ENCODE data around the gene TNIK.

Gene TNIK

GRCh38 chr3:171200750-171201088, 259.5 kb downstream of the TNIK start:
- in situ Hi-C loops (cut with MboI; ENCODE audit: low sequenced_read_pairs), result no loop called here

- in situ Hi-C loops (cut with MboI; ENCODE audit: low sequenced_read_pairs), result no loop called here
Measured at GRCh38 chr3:171200052-171200749, 260.0 kb downstream of the TNIK start.

DNA sequence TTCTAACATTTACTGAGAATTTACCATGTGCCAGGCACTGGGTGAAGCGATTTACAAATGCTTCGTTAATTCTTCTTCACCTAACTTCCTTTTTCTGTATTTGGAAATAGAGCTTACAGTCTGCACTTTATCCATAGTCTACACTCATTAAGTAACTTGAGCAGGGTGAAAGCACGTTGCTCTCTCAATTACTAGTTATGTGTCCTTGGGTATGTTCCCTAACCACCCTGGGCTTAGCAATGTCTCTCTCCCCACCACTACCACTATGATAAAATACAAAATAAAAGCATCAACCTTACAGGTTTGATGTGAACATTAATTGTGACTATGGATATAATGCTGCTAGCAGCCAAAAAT, 260.8 kb downstream of the TNIK start:
- in situ Hi-C loops (cut with MboI; ENCODE audit: low sequenced_read_pairs), result no loop called here

DNA sequence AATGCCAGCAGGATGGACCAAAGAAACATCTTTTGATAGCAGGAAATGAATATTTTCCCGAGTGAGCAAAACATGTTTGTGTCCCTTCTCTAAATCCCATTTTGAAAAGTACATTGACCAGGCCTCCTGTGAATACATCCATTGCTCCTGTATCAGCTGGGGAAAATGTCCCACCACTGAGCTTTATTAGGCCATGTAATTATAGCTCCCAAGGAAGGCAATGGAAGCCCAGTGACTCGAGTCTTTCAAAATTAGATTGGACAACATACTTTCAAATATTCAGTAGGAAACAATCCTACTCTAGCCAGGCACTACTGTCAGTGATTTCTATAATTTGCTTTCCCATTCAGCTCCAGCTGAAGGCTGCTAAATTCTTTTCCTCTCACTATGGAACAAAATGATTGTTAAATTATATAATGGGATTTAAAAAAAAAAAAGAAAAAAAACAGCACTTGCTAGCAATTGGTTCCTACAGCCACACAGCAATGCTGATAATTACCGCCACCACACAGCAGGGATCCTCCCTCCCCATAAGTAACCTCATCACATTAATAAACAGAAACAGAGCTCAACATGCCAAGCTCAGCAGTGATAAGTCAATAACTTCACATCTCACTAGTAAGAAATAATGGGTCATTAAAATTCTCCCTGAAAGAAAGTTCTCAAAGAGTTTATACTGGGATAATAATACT, 261.3 kb downstream of the TNIK start:
- in situ Hi-C loops (cut with MboI; ENCODE audit: low sequenced_read_pairs), result no loop called here

DNA sequence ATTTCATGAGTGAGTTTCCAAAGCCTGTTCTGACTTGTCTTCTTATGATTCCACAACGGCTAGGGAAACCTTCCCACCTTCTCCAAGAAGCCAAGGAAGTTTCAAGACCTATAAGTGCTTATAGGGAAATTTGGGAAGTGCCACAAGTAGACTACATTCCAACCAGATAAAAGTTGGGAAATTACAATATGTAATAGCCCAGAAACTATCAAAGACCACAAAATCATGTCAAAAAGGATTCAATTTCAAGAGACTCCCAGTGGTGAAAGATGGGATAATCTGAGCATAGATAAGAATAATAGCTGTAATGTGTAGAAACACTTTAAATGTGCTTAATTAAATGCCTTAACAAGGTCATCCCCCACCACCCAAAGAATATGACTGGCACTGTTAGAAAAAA, 264.5 kb downstream of the TNIK start:
- in situ Hi-C loops (cut with MboI; ENCODE audit: low sequenced_read_pairs), result no loop called here

- in situ Hi-C loops (cut with MboI; ENCODE audit: low sequenced_read_pairs), result no loop called here
Measured at GRCh38 chr3:171194965-171195364, 265.2 kb downstream of the TNIK start.

- in situ Hi-C loops (cut with MboI; ENCODE audit: low sequenced_read_pairs), result no loop called here
Measured at GRCh38 chr3:171193693-171194092, 266.5 kb downstream of the TNIK start.

DNA sequence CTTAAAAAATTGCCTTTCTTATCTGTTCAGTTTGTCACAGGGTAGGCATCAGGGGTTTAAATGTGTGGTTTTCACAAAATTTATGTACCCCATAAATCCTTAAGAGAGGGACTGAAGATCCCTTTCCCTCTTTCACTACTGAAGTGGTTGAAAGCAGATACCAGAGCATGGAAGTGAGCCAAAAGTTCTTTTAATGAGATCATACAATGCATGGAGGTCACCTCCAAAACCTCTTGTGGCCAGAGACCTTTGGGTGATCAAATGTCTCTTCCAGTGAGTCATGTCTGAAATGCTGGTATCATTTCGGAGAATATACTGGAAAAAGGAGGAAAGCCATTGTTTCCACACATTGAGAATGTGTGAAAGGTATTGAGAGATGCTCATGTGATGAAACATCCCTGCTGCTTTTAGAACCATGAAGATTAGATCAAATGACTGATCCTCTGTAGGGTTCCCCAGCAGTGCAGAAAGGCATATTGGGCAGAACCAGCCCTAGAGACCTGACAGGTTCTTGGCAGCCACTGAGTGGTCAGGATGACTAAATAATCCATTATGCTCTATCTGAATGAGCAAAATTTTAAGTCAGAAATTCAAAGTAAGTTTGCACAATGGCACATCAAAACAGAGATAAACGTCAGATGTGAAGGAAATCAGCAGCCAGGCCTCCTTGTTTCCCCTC, 267.9 kb downstream of the TNIK start:
- in situ Hi-C loops (cut with MboI; ENCODE audit: low sequenced_read_pairs), result no loop called here

- in situ Hi-C loops (cut with MboI; ENCODE audit: low sequenced_read_pairs), result no loop called here
Measured at GRCh38 chr3:171190668-171191067, 269.5 kb downstream of the TNIK start.

GRCh38 chr3:171189394-171190080, 270.7 kb downstream of the TNIK start:
- in situ Hi-C loops (cut with MboI; ENCODE audit: low sequenced_read_pairs), result no loop called here

- in situ Hi-C loops (cut with MboI; ENCODE audit: low sequenced_read_pairs), result no loop called here
Measured at GRCh38 chr3:171187706-171188290, 272.4 kb downstream of the TNIK start.

GRCh38 chr3:171186817-171187500, 273.2 kb downstream of the TNIK start:
- in situ Hi-C loops (cut with MboI; ENCODE audit: low sequenced_read_pairs), result no loop called here

- in situ Hi-C loops (cut with MboI; ENCODE audit: low sequenced_read_pairs), result no loop called here
Measured at GRCh38 chr3:171186383-171186782, 273.8 kb downstream of the TNIK start.

DNA sequence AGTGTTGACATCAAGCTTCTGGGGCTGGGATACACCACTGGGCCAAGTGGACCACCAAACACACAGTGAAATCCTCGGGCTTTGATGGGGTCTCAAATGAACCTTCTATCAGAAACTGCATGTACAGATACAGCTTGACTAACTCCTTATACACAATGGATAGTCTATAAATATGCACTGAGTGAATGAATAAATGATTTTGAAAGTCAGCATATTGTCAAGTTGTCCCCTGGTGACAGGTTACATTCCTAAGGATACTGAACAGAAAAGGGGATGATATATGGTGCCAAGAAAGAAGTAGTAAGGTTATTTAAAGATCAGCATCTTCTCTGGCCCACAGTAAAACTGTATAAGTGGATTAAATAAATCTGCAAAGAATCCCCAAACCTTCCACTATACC, 274.2 kb downstream of the TNIK start:
- in situ Hi-C loops (cut with MboI; ENCODE audit: low sequenced_read_pairs), result no loop called here

DNA sequence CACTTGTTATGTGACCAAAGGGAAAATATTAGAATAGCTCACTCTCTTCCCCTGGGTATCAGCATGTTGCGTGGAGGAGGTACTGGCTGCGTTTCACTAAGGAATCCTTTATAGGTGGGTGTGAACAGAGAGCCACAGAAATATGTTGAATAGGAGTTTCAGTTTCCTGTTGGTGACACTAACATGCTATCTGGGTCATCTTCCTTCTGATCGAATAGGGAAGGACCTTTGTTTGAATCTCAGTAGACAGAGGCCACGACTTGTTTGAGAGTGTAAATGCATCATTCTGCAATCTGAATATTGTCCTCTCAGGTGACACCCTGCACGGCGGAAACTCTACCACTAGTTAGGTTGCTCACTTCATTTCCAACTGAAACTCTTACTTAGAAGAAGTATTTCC, 275.8 kb downstream of the TNIK start:
- in situ Hi-C loops (cut with MboI; ENCODE audit: low sequenced_read_pairs), result no loop called here

DNA sequence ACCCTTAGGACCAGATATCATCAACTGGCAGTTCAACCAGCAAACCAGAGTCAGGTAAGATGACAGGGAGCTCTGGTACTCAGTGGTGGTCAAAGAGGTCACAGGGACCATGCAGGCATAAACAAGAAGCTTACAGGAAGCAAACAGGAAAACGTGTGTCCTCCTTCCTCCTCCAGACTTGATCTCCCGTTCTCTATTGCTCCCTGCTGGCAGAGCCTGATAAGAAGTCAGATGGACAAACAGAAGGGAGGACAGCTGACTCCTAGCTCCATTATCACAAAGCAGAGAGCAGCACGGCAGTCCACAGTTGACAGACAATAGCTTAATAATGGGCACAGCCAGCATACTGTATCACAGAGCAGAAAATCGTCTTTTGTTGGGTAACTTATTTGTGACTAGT, 277.2 kb downstream of the TNIK start:
- in situ Hi-C loops (cut with MboI; ENCODE audit: low sequenced_read_pairs), result no loop called here

- in situ Hi-C loops (cut with MboI; ENCODE audit: low sequenced_read_pairs), result no loop called here
Measured at GRCh38 chr3:171181907-171182690, 278.1 kb downstream of the TNIK start.

- in situ Hi-C loops (cut with MboI; ENCODE audit: low sequenced_read_pairs), result no loop called here
Measured at GRCh38 chr3:171178714-171179113, 281.5 kb downstream of the TNIK start.

DNA sequence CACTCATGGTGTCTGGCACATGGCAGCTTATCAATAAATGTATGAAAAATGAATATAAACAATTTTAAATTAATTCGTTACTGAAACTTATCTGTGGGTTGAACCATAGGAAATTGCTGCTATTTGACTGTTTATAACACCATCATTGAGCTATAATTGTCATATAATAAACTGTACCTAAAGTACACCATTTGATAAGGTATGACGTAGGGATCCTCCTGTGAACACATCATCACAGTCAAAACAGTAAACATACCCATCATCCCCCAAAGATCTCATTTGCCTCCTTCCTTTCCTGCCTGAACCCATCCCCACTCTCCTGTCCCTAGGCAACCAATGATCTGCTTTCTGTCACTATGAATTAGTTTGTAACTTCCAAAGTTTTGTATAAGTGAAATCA, 282.7 kb downstream of the TNIK start:
- in situ Hi-C loops (cut with MboI; ENCODE audit: low sequenced_read_pairs), result no loop called here

GRCh38 chr3:171177056-171177455, 283.1 kb downstream of the TNIK start:
- in situ Hi-C loops (cut with MboI; ENCODE audit: low sequenced_read_pairs), result no loop called here
